GM18951 (cell line): Measurements from ENCODE around the gene ATG7.

Experiments
- POLR2A ChIP-seq: IDR thresholded peaks from 4 replicates; pipeline ENCODE4 v1.6.1; 2011; ENCODE audit warnings: mild to moderate bottlenecking; ENCODE audit not compliant: insufficient read length, insufficient read depth; ENCODE audit errors: extremely low read depth
- in situ Hi-C: fragments of 300-500 bp; cut with MboI; formaldehyde crosslinking; loops from one replicate; pipeline ENCODE4 v1.12.0; 2022; ENCODE audit warnings: low sequenced_read_pairs, mixed read lengths, inconsistent platforms; ENCODE audit not compliant: unreplicated experiment

ATG7 gene

DNA sequence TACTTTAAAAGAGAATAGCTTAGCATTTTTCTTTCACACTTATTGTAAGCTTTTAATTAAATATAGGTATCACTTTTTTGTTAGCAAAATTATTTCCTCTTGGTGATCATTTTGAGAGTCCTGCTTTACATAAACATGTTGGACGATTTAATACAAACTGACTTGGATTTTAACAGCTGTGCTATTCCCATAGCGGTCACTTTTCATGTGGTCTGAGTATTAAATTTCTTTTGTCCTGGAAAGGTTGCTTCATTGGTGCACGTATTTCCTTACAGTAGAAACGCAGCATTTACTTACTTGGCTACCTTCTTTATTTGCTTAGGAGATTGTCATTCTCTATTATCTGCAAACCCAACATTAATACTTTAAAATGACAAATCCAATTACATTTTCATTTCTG lies 109.4 kb downstream of the ATG7 start:
- in situ Hi-C loops, result loop anchor here (5.0 kb wide), 1 partner anchor 276 kb away; no protein-coding TSS in a partner anchor
- TF ChIP-seq POLR2A, result no peak

DNA sequence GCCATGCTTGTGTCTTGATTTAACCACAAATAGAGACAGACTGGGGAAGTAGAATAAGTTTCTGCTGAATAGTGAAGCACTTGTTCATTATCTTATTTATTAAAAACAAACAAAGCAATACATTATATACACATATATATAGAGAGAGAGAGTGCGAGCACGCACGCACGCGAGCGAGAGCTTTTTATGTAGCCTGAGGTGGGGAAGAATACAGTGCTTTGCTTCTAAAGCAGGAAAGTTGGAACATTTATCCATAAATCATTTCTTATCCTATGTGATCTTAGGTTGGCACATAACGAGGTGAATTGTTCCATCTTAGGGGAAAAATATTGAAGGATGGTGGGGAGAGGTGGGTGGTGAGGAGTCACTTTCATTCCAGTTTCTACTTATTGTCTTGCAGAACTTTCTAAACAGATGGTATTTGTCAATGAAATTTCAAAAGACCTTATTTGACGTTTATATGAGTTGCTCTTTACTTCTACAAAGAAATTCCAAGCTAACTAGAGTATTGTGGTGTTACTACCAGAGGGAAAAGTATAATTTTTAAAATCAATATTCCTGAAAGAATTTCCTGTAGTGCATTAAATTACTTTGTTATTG lies 110.0 kb downstream of the ATG7 start:
- in situ Hi-C loops, result loop anchor here (5.0 kb wide), 1 partner anchor 275 kb away; no protein-coding TSS in a partner anchor
- TF ChIP-seq POLR2A, result no peak

DNA sequence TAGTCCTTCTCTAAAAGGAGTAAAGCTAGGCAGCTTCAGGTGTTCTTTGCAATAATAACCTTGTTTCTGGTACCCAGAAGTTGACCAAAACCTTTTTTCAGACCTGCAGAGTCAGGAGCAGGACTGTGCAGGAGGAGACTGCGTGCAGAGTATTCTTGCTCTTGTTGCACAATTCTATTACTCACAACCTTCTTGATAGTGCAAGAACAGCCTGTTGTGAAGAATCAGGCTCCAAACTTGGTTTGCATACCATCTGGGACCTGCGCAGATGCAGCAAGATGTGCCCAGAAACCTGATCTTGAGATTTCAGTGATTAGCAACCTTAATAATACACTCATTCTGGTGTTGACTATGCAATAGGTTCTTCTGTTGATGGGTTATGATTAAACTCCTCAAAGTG lies 111.9 kb downstream of the ATG7 start:
- in situ Hi-C loops, result loop anchor here (5.0 kb wide), 1 partner anchor 273 kb away; no protein-coding TSS in a partner anchor
- TF ChIP-seq POLR2A, result no peak

DNA sequence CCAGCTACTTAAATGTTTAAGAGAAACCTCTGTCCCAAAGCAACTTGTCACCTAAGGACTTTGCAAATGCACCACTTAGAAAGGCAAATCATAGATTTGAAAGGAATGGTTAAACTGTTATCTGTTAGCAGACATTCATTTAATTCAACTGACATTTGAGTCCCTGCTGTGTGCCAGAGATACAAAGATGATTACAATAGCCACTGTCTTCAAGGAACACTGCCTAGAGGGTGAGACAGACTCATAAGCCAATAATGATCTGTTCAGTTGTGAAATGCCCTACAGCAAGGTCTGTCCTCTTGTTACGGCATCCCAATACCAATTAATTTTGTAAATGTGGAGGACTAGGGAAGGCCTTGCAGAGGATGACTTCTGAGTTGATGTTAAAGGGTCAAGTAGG lies 113.1 kb downstream of the ATG7 start:
- in situ Hi-C loops, result no loop called here
- no peak for TF ChIP-seq POLR2A

DNA sequence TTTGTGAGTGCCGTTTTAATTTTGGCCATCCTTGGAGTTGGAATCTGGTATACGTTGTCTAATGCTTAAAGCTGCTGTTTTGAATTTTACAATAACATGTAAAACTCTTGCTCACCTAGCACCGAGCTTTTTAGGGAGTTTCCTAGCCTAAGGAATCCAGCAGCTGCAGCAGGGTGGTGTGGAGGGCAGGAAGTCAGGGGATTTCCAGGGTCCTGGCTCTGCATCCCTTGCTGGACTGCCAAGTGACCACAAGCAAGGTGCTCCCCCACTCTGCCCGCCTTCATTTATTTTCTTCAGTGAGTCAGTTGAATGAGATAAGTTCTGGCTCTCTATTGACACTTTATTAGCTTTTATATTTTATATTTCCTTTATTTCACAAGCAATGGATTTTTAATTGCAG lies 113.7 kb downstream of the ATG7 start:
- no peak for TF ChIP-seq POLR2A
- in situ Hi-C loops, result no loop called here

DNA sequence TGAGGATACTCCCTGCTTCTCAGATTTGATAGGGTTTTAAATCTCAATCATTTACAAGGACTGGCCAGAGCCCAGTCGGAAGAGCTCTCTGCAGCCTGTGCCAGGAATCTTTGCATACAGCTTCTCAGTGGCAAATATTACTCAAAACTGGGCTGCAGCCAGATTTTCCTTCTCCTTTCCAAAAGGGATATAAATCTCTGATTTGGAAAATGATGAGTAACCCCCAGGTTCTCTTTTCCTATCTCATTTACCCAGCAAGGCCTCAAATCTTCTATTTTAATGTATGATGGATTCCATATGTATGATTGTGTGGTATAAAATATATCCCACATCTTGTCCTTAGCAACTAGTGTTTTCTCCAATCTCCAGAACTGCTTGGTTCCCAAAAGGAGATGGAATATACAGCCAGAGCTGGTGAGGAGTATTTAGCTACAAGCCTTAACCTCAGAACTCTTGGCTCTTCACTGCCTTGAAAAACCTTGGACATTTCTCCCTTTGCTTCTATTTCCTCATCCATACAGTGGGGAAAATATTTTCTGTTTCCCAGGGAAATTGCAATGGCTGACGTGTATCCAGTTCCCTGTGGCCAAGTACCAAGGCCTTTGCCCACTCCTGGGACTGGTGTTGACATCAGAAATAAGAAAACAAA lies 114.4 kb downstream of the ATG7 start:
- TF ChIP-seq POLR2A, result no peak
- in situ Hi-C loops, result no loop called here

DNA sequence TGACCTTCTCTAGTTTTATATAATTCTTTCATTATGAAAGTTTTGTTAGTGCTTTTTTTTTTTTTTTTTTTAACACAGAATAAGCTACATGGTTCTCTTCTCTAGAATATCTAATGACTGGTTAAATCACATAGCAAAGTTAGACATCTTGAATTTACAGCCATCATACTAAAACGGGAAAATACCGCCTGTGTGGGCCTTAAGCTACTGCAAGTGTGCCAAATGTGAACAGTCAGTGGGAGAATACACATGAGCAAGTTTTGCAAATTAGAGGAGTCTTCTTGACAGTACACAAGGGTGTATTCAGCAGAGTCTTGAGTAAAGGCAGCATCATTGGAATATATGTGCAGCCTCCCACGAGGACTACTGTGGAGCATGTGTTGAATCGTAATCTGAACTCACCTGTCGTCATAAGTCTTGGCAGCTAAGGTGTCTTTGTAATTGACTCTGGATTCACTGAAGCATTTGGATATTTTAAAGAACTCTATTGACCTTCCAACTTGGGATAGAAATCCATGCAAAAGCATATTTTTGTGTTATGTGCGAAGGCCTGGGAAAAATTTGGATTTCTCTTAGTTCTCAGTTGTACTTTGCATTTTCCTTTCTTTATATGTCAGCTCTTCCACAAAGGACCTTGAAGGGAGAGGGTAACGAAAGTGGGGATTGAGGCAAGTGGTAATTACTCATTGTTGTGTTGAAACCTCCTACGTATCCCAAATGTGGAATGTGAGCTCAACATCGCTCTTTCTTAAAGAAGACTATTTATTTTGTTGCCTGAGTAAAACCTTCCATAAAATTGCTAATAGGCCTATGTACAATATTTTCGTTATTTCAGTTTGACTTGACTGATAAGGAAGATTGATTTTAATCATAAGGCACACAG lies 117.4 kb downstream of the ATG7 start:
- TF ChIP-seq POLR2A, result no peak
- in situ Hi-C loops, result no loop called here

DNA sequence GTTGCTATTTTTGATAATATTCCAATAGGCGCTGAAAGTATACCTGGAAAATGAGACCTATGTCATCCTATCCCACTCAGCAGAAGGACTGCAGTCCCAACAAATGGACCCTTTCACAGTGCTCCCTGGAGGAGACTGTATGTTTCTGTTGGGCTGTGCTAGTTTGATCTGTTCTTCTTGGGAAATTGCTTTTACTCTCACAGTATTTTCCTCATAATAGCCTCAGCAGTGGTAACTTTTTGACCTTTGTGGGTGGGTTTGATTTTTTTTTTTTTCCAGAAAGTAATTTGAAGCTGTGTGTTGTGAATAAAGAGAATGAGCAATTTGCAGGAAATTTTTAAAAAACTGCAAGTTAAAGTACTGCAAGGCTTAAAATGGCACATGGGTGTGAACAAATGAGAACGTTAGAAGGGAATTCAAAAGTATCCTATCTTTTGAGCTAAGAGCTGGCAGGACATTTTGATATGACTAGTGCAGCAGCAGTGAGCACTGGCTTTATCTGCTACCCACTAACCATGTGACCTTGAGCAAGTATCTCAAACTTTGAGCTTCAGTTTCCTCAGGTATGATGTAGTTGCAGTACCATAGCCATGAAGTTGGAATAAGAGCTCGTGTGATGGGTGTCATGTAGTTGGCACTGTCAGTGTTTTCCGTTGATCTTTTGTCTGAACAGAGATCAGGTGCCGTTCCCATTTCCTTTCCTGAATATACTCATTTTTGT lies 118.4 kb downstream of the ATG7 start:
- no peak for TF ChIP-seq POLR2A
- in situ Hi-C loops, result no loop called here

DNA sequence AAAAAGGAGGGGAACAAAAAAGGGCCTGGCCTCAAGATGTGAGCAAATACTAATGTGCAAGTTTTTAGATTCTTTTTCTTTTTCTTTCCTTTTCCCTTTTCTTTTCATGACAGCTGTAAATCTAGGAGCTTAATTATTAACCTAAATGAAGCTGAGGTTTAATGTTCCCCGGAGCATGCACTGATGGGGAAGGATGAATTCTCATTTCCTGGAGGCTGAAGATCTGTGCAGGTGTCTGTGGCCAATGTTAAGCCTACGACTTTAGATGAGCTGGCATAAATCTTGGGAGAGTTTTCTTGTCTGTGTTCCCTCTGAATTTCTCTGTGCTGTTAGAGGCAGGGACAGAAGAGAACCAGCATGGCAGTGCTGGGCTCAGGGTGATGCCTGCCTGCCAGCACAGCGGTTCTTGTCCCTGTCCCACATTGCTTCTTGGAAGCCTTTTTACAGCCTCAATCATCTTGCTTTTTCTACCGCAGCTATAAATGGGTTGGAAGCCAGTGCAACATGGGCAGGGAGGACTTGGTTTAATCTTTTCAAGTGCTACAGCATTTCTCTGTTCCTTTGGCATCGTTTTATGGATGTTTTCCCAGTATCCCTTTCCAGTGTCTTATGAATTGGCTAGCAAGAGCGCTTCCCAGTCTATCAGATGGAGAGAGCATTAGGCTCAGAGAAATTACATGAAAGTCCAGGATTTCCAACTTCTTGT lies 119.1 kb downstream of the ATG7 start:
- TF ChIP-seq POLR2A, result no peak
- in situ Hi-C loops, result no loop called here

DNA sequence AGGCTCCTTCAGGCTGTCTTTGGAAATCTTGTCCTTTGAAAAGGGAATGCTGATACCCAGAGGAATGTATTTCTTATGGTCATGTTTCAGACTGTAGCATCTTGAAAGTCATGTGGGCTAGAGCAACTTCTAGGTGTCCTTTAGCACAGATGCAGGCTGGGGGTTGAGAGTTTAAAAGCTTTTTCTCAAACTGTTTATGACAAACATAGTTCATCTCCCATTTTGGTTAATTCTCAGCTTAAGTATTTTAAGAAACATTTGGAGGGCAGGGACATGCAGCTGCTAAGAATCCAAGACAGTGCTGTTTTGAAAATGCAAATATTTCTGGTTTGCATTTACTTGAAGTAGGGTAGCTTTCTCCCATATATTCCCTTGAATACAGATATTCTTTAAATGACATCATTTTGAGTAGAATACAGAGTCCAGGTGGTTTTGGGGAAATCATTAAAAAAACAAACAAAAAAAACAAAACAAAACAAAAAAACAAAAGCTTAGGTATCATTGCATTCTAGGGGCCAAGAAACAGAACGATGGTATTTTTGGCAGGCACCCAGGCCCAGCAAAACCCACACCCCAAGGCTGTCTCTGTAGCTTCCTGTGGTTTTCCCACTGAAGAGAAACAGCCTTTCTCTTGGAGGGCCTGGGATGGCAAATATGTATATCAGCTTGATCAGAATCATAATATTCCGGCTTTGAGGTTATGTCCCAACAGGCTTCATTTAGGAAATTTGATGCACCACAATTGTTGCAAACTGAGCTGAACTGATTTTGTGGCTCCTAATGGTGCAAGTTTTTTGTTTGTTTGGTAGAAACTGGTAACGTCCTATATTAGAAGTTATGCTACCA lies 120.0 kb downstream of the ATG7 start:
- TF ChIP-seq POLR2A, result no peak
- in situ Hi-C loops, result no loop called here

DNA sequence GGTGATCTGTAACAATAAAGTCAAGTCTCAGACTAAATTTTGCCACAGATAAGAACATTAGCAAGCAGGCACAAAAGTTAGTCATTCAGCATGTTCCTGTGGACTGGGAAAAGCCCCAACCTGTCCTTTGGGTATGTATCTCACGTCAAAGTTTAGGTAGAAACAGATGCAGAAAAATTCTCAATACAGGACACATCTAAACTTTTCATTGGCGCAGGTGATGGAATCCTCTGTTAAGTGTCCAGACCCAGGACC lies 120.6 kb downstream of the ATG7 start:
- no peak for TF ChIP-seq POLR2A
- in situ Hi-C loops, result no loop called here

DNA sequence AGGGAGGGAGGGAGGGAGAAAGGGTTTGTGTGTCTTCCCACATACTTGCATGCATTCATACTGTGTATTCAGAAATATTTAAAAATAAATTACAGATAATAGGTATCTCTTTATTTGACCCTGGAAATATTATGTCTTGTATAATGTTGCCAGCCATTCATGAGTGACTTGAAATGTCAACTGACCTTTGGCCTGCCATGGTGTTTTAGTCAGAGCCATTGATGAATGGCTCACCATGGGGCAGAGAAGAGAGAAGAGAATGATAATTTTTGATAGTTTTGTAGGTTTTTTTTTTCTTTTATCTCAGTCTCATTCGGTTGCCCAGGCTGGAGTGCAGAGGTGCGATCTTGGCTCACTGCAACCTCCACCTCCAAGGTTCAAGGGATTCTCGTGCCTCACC lies 121.2 kb downstream of the ATG7 start:
- in situ Hi-C loops, result no loop called here
- no peak for TF ChIP-seq POLR2A
